ENCODE results near the gene PRLR. TPM values are rescaled to one million over a fixed set of nuclear protein-coding genes. Genes with fewer than 3 reads are reported as not detected.

Gene PRLR
- total and polyA plus RNA-seq, 2 of the 13 experiments (the other 11 are each of a cell fraction or from before 2014, with no cell fraction given), result 12.2 to 13.3 TPM

DNA sequence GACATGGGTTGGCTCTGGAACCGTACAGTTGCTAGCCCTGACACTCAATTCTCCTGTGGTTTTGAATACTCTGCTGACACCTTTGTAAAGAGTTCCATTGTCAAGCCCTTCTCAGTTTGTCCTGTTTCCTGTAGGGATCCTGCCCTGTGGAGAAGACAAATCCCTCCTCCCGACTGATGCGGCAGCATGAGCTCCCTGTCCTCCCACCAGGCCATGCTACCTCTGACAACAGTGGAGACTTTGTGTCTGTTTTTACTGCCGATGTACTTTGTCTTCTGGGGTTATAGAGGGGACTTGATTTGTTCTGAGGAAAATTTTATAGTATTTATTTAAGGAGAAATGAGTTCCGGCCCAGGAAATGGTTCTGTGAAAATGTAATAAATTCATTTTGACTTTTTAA lies 57.8 kb downstream of the PRLR start:
- Histone ChIP-seq H3K4me3 (replicated peaks in 1 of 3; ENCODE audit: insufficient read depth in 1 of 3, low read depth in 2 of 3, low read length in 3 of 3) (no peak overlapping the region), H3K4me2 (ENCODE audit: low read depth, low read length) (no peak overlapping the region), H3K36me3 (replicated peaks in 1 of 2; ENCODE audit: control insufficient read depth in 1 of 2, insufficient read depth in 2 of 2, low read length in 2 of 2) (no peaks in the 10 kb centered on the region; a peak in 1 of 5 replicates), H4K20me1 (ENCODE audit: insufficient read depth, low read length) (no peaks in the 10 kb centered on the region), H3K27ac (ENCODE audit: extremely low read length, insufficient read depth, low read length) (no peak overlapping the region), H3K9me3 (ENCODE audit: low read length) (no peaks in the 10 kb centered on the region), H3K4me1 (ENCODE audit: insufficient read depth, low read length) (no peaks in the 10 kb centered on the region), H3K79me2 (ENCODE audit: insufficient read depth, low read length) (no peaks in the 10 kb centered on the region), H3K27me3 (ENCODE audit: control insufficient read depth in 1 of 2, insufficient read depth in 2 of 2, low read length in 2 of 2) (no peaks in the 10 kb centered on the region), H2AFZ (ENCODE audit: low read length) (no peak overlapping the region), H3K9ac (ENCODE audit: insufficient read depth, low read depth, low read length) (no peak overlapping the region)
- FAIRE-seq (no peak), ATAC-seq (no peak), DNase-seq (ENCODE audit: low spot score) (no peak)
- in situ Hi-C loops (cut with HindIII; ENCODE audit: extremely low pct_ligation_motif_present, low pct_unique_long_range_greater_than_20kb) (no loop called here), intact Hi-C loops (cut with micrococcal nuclease; ENCODE audit: unreplicated experiment) (no loop called here)
- no TSS peak for BruUV-seq (replicated peaks)
- POLR2A ChIA-PET, result no interaction called here
- CTCF ChIA-PET (ENCODE audit: low intra/inter-chr PET ratio, low total read pairs), result no interaction called here
- WGBS (ENCODE audit: low lambda C conversion rate), result 93% methylated on average over 5 of the region's 5 CpGs
- TF ChIP-seq TMF1 (CRISPR knock-in tag; IDR thresholded peaks at IDR 0.05; ENCODE audit: low read depth), result no peak
- no peak for TF ChIP-seq SOX6 (IDR thresholded peaks at IDR 0.05)
- TF ChIP-seq SOX6 (CRISPR knock-in tag; IDR thresholded peaks at IDR 0.05), result no peak
- TF ChIP-seq, protein P1, sequence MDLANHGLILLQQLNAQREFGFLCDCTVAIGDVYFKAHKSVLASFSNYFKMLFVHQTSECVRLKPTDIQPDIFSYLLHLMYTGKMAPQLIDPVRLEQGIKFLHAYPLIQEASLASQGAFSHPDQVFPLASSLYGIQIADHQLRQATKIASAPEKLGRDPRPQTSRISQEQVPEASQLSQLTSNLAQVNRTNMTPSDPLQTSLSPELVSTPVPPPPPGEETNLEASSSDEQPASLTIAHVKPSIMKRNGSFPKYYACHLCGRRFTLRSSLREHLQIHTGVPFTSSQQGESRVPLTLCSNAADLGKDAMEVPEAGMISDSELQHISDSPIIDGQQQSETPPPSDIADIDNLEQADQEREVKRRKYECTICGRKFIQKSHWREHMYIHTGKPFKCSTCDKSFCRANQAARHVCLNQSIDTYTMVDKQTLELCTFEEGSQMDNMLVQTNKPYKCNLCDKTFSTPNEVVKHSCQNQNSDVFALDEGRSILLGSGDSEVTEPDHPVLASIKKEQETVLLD (CRISPR knock-in tag; IDR thresholded peaks at IDR 0.05; ENCODE audit: low read depth), result no peak
- TF ChIP-seq PRPF4 (IDR thresholded peaks at IDR 0.05; ENCODE audit: low read depth, low read length, poor library complexity, severe bottlenecking), result no peak
- TF ChIP-seq NFKB2 (CRISPR knock-in tag; IDR thresholded peaks at IDR 0.05; ENCODE audit: borderline replicate concordance), result no peak
- TF ChIP-seq ZKSCAN1 (IDR thresholded peaks at IDR 0.05; ENCODE audit: low read length), result no peak
- no peak for TF ChIP-seq TBX2 (CRISPR knock-in tag; IDR thresholded peaks at IDR 0.05; ENCODE audit: borderline replicate concordance)
- no peak for TF ChIP-seq ZNF768 (CRISPR knock-in tag; IDR thresholded peaks at IDR 0.05)

DNA sequence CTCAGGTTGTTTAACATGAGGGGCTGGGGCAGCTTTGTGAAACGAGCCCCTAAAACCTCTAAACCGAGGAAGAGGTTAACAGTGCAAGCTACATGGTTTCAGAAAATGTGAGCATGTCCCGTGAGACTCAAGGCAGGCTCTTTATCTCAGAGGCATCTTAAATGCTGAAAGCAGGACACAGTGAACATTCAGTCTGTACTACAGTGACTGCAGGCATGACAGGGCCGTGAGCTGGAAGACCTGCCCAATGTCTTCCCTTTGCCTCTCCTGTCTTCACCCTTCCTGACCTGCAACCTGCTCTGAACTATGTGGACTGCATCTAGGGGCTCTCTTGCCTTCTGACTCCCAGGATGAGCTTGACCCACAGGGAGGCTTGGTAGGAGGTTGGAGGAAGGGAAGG lies 58.3 kb downstream of the PRLR start:
- 89% methylated on average over 4 of the region's 4 CpGs for WGBS (ENCODE audit: low lambda C conversion rate)
- intact Hi-C loops (cut with micrococcal nuclease; ENCODE audit: unreplicated experiment), result no loop called here
- Histone ChIP-seq H2AFZ (ENCODE audit: low read length) (no peak overlapping the region), H3K9ac (ENCODE audit: insufficient read depth, low read depth, low read length) (no peak overlapping the region), H3K27ac (ENCODE audit: extremely low read length, insufficient read depth, low read length) (no peak overlapping the region), H3K9me3 (ENCODE audit: low read length) (no peaks in the 10 kb centered on the region), H3K36me3 (replicated peaks in 1 of 2; ENCODE audit: control insufficient read depth in 1 of 2, insufficient read depth in 2 of 2, low read length in 2 of 2) (no peaks in the 10 kb centered on the region; a peak in 1 of 5 replicates), H4K20me1 (ENCODE audit: insufficient read depth, low read length) (no peaks in the 10 kb centered on the region), H3K4me3 (replicated peaks in 1 of 3; ENCODE audit: insufficient read depth in 1 of 3, low read depth in 2 of 3, low read length in 3 of 3) (no peak overlapping the region), H3K79me2 (ENCODE audit: insufficient read depth, low read length) (no peaks in the 10 kb centered on the region), H3K27me3 (ENCODE audit: control insufficient read depth in 1 of 2, insufficient read depth in 2 of 2, low read length in 2 of 2) (no peaks in the 10 kb centered on the region), H3K4me1 (ENCODE audit: insufficient read depth, low read length) (no peaks in the 10 kb centered on the region), H3K4me2 (ENCODE audit: low read depth, low read length) (no peak overlapping the region)
- no TSS peak for BruUV-seq (replicated peaks)
- ATAC-seq (no peak; the same call in 2 of the 3 replicates), FAIRE-seq (no peak), DNase-seq (ENCODE audit: low spot score) (no peak)
- ChIA-PET CTCF (ENCODE audit: low intra/inter-chr PET ratio, low total read pairs) (no interaction called here), POLR2A (no interaction called here)
- in situ Hi-C loops (cut with HindIII; ENCODE audit: extremely low pct_ligation_motif_present, low pct_unique_long_range_greater_than_20kb), result no loop called here
- TF ChIP-seq FOXM1 (CRISPR knock-in tag; IDR thresholded peaks at IDR 0.05) (no peak), TP53 (CRISPR knock-in tag; conservative IDR thresholded peaks at IDR 0.05) (no peak), MYC (CRISPR knock-in tag; IDR thresholded peaks at IDR 0.05; ENCODE audit: borderline replicate concordance) (no peak), NFE2 (CRISPR knock-in tag; IDR thresholded peaks at IDR 0.05) (no peak), SAFB2 (CRISPR knock-in tag; IDR thresholded peaks at IDR 0.05; ENCODE audit: borderline replicate concordance, low read depth) (no peak), MZF1 (CRISPR knock-in tag; IDR thresholded peaks at IDR 0.05; ENCODE audit: borderline replicate concordance) (no peak)
- TF ChIP-seq, protein P2, sequence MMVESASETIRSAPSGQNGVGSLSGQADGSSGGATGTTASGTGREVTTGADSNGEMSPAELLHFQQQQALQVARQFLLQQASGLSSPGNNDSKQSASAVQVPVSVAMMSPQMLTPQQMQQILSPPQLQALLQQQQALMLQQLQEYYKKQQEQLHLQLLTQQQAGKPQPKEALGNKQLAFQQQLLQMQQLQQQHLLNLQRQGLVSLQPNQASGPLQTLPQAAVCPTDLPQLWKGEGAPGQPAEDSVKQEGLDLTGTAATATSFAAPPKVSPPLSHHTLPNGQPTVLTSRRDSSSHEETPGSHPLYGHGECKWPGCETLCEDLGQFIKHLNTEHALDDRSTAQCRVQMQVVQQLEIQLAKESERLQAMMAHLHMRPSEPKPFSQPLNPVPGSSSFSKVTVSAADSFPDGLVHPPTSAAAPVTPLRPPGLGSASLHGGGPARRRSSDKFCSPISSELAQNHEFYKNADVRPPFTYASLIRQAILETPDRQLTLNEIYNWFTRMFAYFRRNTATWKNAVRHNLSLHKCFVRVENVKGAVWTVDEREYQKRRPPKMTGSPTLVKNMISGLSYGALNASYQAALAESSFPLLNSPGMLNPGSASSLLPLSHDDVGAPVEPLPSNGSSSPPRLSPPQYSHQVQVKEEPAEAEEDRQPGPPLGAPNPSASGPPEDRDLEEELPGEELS (CRISPR knock-in tag; IDR thresholded peaks at IDR 0.05), result no peak
